Lung (tissue), 12 donors: ENCODE measurements around the gene SLC12A3. TPM values are rescaled to one million over a fixed set of nuclear protein-coding genes. Genes with fewer than 3 reads are reported as not detected.

Source experiments
- ATAC-seq: fragments of 200-7000 bp; cut with Tn5 transposase; one replicate; pipeline ENCODE4 v1.9.1; 2020; ENCODE audit warnings: moderate number of reproducible peaks; ENCODE audit not compliant: insufficient read depth, low FRiP score
- DNase-seq, 3 donors: peaks; one replicate each; pipeline ENCODE4 v3.0.0-alpha.2; 2013 to 2017
- H3K27ac ChIP-seq, 2 donors: one replicate each; pipeline ENCODE4 v1.5.1; 2013; ENCODE audit warnings: mild to moderate bottlenecking in 2 of 2, moderate library complexity in 2 of 2, control low read depth in 1 of 2, inconsistent platforms in 1 of 2, low read depth in 1 of 2, low read length in 1 of 2
- H3K27me3 ChIP-seq, 3 donors: one replicate each; pipeline ENCODE4 v1.5.1; 2013; ENCODE audit warnings: low read length in 2 of 3; ENCODE audit not compliant: control insufficient read depth in 3 of 3, insufficient read depth in 3 of 3
- H3K36me3 ChIP-seq, 4 donors: one replicate each; pipeline ENCODE4 v1.5.1; 2013; ENCODE audit warnings: low read length in 4 of 4, mild to moderate bottlenecking in 1 of 4, moderate library complexity in 1 of 4; ENCODE audit not compliant: control insufficient read depth in 4 of 4, insufficient read depth in 4 of 4
- H3K4me1 ChIP-seq, 5 donors: one replicate each; pipeline ENCODE4 v1.5.1; 2013; ENCODE audit warnings: low read length in 5 of 5, mild to moderate bottlenecking in 2 of 5, moderate library complexity in 1 of 5; ENCODE audit not compliant: control insufficient read depth in 5 of 5, insufficient read depth in 5 of 5
- H3K4me3 ChIP-seq: one replicate; pipeline ENCODE4 v1.5.1; 2013; ENCODE audit warnings: mild to moderate bottlenecking, control low read depth, moderate library complexity
- H3K9ac ChIP-seq, 2 donors: one replicate each; pipeline ENCODE4 v1.5.1; 2013; ENCODE audit warnings: low read length in 2 of 2, control low read depth in 1 of 2; ENCODE audit not compliant: insufficient read depth in 1 of 2
- H3K9me3 ChIP-seq, 4 donors: one replicate each; pipeline ENCODE4 v1.5.1; 2013; ENCODE audit warnings: low read length in 3 of 4, mild to moderate bottlenecking in 1 of 4, moderate library complexity in 1 of 4; ENCODE audit not compliant: control insufficient read depth in 4 of 4, insufficient read depth in 3 of 4
- WGBS, 2 donors: extraction: QIAGEN DNeasy Blood & Tissue Kit; methylation state at CpG; one replicate each; pipeline ENCODE4 v1.1.7; 2013; 5-methylcytosine and 5-hydroxymethylcytosine counted together
- polyA plus RNA-seq, 2 donors: library from polyadenylated mRNA; stranded (reverse); fragments of 200-250 nt; gene quantifications; one replicate each; pipeline ENCODE4 v1.2.1, GENCODE V29; 2013
- total RNA-seq, 2 donors: library from RNA; depleted of rRNA in 1 of 2; stranded (reverse); fragments of >200 nt in 1 of 2; gene quantifications; one replicate each; pipeline ENCODE4 v1.2.1, GENCODE V29; 2014 to 2021
- TF ChIP-seq, protein P1 (sequence below): IDR thresholded peaks from 2 replicates; pipeline ENCODE4 v1.5.1; 2012; ENCODE audit warnings: mild to moderate bottlenecking; ENCODE audit errors: control extremely low read depth, extremely low read depth
- donor health status: control.
- donor health status: control.
- donor health status: Bipolar disorder and iron deficiency.
- donor health status: healthy.
- donor health status: DM: yes; HTN: yes; CAD: no.

SLC12A3 gene
- total and polyA plus RNA-seq, 4 donors = 0.04 to 0.07 TPM; not detected in 2

DNA sequence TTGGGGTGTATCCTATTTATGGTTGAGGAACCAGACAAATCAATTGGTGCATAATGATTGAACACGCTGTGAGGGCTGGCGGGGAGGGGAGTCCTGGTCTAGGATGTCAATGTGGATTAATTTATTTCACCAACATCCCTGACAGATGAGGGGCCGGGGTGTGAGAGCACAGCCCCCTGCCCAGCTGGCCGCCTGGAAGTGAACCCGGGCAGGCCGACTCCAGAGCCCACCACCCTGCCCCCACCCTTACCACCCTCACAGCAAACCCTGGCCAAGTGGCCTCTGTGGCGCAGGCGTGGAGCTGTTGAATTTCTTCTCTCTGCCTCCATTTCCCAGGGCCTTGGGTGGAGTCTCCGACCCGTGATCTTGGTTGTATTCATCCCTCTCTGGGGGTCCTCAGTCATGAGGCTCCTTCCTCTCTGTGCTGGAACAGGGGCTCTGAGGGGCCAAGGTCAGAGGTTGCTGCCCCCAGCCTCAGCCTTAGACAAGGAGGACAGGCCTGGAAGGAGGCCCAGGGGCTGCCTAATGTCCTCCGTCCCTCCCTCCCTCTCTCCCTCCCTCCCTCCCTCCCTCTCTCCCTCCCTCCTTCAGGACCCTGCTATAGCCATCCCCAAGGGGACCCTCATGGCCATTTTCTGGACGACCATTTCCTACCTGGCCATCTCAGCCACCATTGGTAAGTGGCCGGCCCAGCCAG is 12.6 kb downstream of the SLC12A3 start:
- Histone ChIP-seq H3K27me3 (no peaks in the 10 kb centered on the region), H3K9me3 (no peaks in the 10 kb centered on the region), H3K4me1 (no peaks in the 10 kb centered on the region), H3K4me3 (no peak overlapping the region), H3K36me3 (no peaks in the 10 kb centered on the region), H3K27ac (no peak overlapping the region), H3K9ac (no peak overlapping the region)
- DNase-seq (no peak), ATAC-seq (no peak)
- TF ChIP-seq, protein P1, sequence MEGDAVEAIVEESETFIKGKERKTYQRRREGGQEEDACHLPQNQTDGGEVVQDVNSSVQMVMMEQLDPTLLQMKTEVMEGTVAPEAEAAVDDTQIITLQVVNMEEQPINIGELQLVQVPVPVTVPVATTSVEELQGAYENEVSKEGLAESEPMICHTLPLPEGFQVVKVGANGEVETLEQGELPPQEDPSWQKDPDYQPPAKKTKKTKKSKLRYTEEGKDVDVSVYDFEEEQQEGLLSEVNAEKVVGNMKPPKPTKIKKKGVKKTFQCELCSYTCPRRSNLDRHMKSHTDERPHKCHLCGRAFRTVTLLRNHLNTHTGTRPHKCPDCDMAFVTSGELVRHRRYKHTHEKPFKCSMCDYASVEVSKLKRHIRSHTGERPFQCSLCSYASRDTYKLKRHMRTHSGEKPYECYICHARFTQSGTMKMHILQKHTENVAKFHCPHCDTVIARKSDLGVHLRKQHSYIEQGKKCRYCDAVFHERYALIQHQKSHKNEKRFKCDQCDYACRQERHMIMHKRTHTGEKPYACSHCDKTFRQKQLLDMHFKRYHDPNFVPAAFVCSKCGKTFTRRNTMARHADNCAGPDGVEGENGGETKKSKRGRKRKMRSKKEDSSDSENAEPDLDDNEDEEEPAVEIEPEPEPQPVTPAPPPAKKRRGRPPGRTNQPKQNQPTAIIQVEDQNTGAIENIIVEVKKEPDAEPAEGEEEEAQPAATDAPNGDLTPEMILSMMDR = no peak
- WGBS, 2 donors = 94 to 96% methylated on average over 13 of the region's 13 CpGs

GRCh38 chr16:56878282-56878854 is 13.4 kb downstream of the SLC12A3 start:
- Histone ChIP-seq H3K27me3 (no peaks in the 10 kb centered on the region), H3K36me3 (no peaks in the 10 kb centered on the region), H3K9ac (no peak overlapping the region), H3K4me3 (no peak overlapping the region), H3K4me1 (no peaks in the 10 kb centered on the region), H3K9me3 (no peaks in the 10 kb centered on the region), H3K27ac (no peak overlapping the region)
- no peak for DNase-seq
- ATAC-seq = no peak
- 93 to 95% methylated on average over 8 of the region's 8 CpGs for WGBS, 2 donors
- TF ChIP-seq, protein P1 = no peak

GRCh38 chr16:56879276-56879675 is 14.3 kb downstream of the SLC12A3 start:
- DNase-seq (no peak), ATAC-seq (no peak)
- H3K9me3 ChIP-seq = no peaks in the 10 kb centered on the region
- H3K4me3 ChIP-seq = no peak overlapping the region
- no peak overlapping the region for H3K27ac ChIP-seq
- H3K9ac ChIP-seq = no peak overlapping the region
- 91 to 99% methylated on average over 9 of the region's 9 CpGs for WGBS, 2 donors
- TF ChIP-seq, protein P1 = no peak
- no peaks in the 10 kb centered on the region for H3K36me3 ChIP-seq
- no peaks in the 10 kb centered on the region for H3K4me1 ChIP-seq
- no peaks in the 10 kb centered on the region for H3K27me3 ChIP-seq
